Neuronal stem cell (in vitro differentiated cells): ENCODE results near the gene VIL1.
A peak's percentile ranks its signal among the peaks of the same experiment; 100 is the strongest.

Experiments used
- DNase-seq: peaks from one replicate; pipeline ENCODE4 v3.0.0-alpha.2; 2013; ENCODE audit warnings: low spot score
- H2AFZ ChIP-seq: one replicate; pipeline ENCODE4 v1.6.1; 2013; ENCODE audit warnings: mild to moderate bottlenecking, low read length, inconsistent platforms
- H2AK5ac ChIP-seq: 2 replicates; pipeline ENCODE4 v1.6.1; 2013; ENCODE audit warnings: low read depth, mild to moderate bottlenecking, inconsistent platforms, low read length, moderate library complexity, mixed read lengths
- H2BK120ac ChIP-seq: 2 replicates; pipeline ENCODE4 v1.6.1; 2013; ENCODE audit warnings: low read depth, mild to moderate bottlenecking, inconsistent platforms, low read length, moderate library complexity, mixed read lengths
- H2BK12ac ChIP-seq: one replicate; pipeline ENCODE4 v1.6.1; 2013; ENCODE audit warnings: low read length, inconsistent platforms
- H2BK15ac ChIP-seq: 2 replicates; pipeline ENCODE4 v1.6.1; 2013; ENCODE audit warnings: mild to moderate bottlenecking, low read length, inconsistent platforms, mixed read lengths
- H2BK5ac ChIP-seq: one replicate; pipeline ENCODE4 v1.6.1; 2013; ENCODE audit warnings: inconsistent platforms, mild to moderate bottlenecking, low read length, moderate library complexity
- H3K14ac ChIP-seq: one replicate; pipeline ENCODE4 v1.6.1; 2013; ENCODE audit warnings: low read length, inconsistent platforms
- H3K18ac ChIP-seq: 2 replicates; pipeline ENCODE4 v1.6.1; 2013; ENCODE audit warnings: low read length, inconsistent platforms
- H3K23ac ChIP-seq: 2 replicates; pipeline ENCODE4 v1.6.1; 2013; ENCODE audit warnings: low read depth, mild to moderate bottlenecking, mixed read lengths, low read length, inconsistent platforms; ENCODE audit not compliant: poor library complexity
- H3K27ac ChIP-seq: replicated peaks from 3 replicates; pipeline ENCODE4 v1.5.1; 2013; ENCODE audit warnings: low read length, inconsistent platforms
- H3K27me3 ChIP-seq, 3 experiments: 2 replicates each; pipeline ENCODE4 v1.6.1; 2013; ENCODE audit warnings: low read length in 3 of 3, mild to moderate bottlenecking in 2 of 3, inconsistent platforms in 1 of 3, low read depth in 1 of 3, mixed read lengths in 1 of 3, moderate library complexity in 1 of 3; ENCODE audit not compliant: control insufficient read depth in 3 of 3, insufficient read depth in 3 of 3
- H3K36me3 ChIP-seq, 2 donors: replicated peaks in 1 of 2; 2 replicates each; pipeline ENCODE4 v1.6.1; 2013; ENCODE audit warnings: low read length in 2 of 2; ENCODE audit not compliant: control insufficient read depth in 2 of 2, insufficient read depth in 2 of 2
- H3K4ac ChIP-seq: 2 replicates; pipeline ENCODE4 v1.6.1; 2013; ENCODE audit warnings: inconsistent platforms, mild to moderate bottlenecking, low read length, moderate library complexity
- H3K4me1 ChIP-seq, 2 donors: 1 replicate in 1 of 2; 2 replicates in 1 of 2; pipeline ENCODE4 v1.6.1; 2013; ENCODE audit warnings: low read length in 2 of 2, low read depth in 1 of 2; ENCODE audit not compliant: control insufficient read depth in 2 of 2, insufficient read depth in 1 of 2
- H3K4me2 ChIP-seq: one replicate; pipeline ENCODE4 v1.6.1; 2013; ENCODE audit warnings: mild to moderate bottlenecking, low read length, inconsistent platforms; ENCODE audit not compliant: insufficient read depth, poor library complexity, severe bottlenecking
- H3K4me3 ChIP-seq, 2 donors: 2 replicates each; pipeline ENCODE4 v1.5.1; 2013; ENCODE audit warnings: low read length in 2 of 2, mild to moderate bottlenecking in 2 of 2, inconsistent platforms in 1 of 2, moderate library complexity in 1 of 2
- H3K79me1 ChIP-seq: one replicate; pipeline ENCODE4 v1.6.1; 2013; ENCODE audit warnings: low read depth, mild to moderate bottlenecking, inconsistent platforms, low read length, moderate library complexity
- H3K9ac ChIP-seq: one replicate; pipeline ENCODE4 v1.6.1; 2013; ENCODE audit warnings: mild to moderate bottlenecking, low read depth, low read length, inconsistent platforms; ENCODE audit not compliant: poor library complexity
- H3K9me3 ChIP-seq, 2 donors: replicated peaks in 1 of 2; 2 replicates each; pipeline versions ENCODE3 to v1.6.1; 2013; ENCODE audit warnings: low read length in 2 of 2, mild to moderate bottlenecking in 2 of 2, inconsistent platforms in 1 of 2, low read depth in 1 of 2, mixed read lengths in 1 of 2, moderate library complexity in 1 of 2; ENCODE audit not compliant: control insufficient read depth in 2 of 2, insufficient read depth in 1 of 2
- H4K8ac ChIP-seq: one replicate; pipeline ENCODE4 v1.6.1; 2013; ENCODE audit warnings: low read depth, mild to moderate bottlenecking, inconsistent platforms, low read length, moderate library complexity
- H4K91ac ChIP-seq: one replicate; pipeline ENCODE4 v1.6.1; 2013; ENCODE audit warnings: low read length, low read depth, mild to moderate bottlenecking, inconsistent platforms; ENCODE audit not compliant: poor library complexity
- WGBS, 2 donors: extraction: QIAGEN DNeasy Blood & Tissue Kit; methylation state at CpG; one replicate each; pipeline ENCODE4 v1.1.7; 2013; ENCODE audit warnings: missing lambda C conversion rate in 2 of 2, mixed read lengths in 1 of 2; ENCODE audit not compliant: insufficient read length in 2 of 2, insufficient replicate concordance in 1 of 2; ENCODE audit errors: extremely low coverage in 2 of 2; 5-methylcytosine and 5-hydroxymethylcytosine counted together

VIL1 gene

GRCh38 chr2:218425531-218425930 is 6.6 kb downstream of the VIL1 start:
- no peak overlapping the region for H3K4ac ChIP-seq
- peaks cover 0 to 4% of the 10 kb centered on the region in 2 donors for H3K4me1 ChIP-seq
- H3K27me3 ChIP-seq: peaks cover 0 to 15% (median 2%) of the 10 kb centered on the region in 3 experiments
- DNase-seq: no peak
- no peak overlapping the region for H3K27ac ChIP-seq
- H3K23ac ChIP-seq: no peak overlapping the region
- peaks cover 0 to 2% of the 10 kb centered on the region in 2 donors for H3K9me3 ChIP-seq
- peak overlapping the region; percentile 65 for H4K8ac ChIP-seq
- H3K9ac ChIP-seq: no peak overlapping the region
- peak overlapping the region; percentile 64 for H2BK15ac ChIP-seq
- no peak overlapping the region for H3K4me2 ChIP-seq
- WGBS, 2 donors: no CpG with 5 or more reads among the region's 10 CpGs
- H2AK5ac ChIP-seq: no peak overlapping the region
- peaks cover 4% of the 10 kb centered on the region for H3K79me1 ChIP-seq
- no peak overlapping the region for H2AFZ ChIP-seq
- H3K18ac ChIP-seq: peak overlapping the region; percentile 57
- H2BK120ac ChIP-seq: no peak overlapping the region
- no peaks in the 10 kb centered on the region for H3K36me3 ChIP-seq
- H3K4me3 ChIP-seq: no peak overlapping the region
- no peak overlapping the region for H4K91ac ChIP-seq
- no peak overlapping the region for H3K14ac ChIP-seq
- H2BK12ac ChIP-seq: no peak overlapping the region
- no peak overlapping the region for H2BK5ac ChIP-seq

DNA sequence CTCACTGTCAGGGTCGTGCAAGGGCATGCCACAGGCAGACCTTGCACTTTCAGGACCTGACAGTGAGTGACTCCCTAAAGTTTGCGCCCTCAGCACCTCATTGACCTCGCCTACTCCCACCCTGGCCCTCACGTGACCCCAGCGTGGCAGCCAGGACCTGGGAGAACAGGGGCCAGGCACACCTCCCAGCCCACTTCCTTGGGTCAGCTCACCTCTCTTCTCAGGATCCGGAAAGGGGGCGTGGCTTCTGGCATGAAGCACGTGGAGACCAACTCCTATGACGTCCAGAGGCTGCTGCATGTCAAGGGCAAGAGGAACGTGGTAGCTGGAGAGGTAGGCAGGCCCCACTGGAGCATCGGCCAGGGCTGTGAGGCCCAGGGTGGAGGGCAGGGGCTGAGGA is 8.8 kb downstream of the VIL1 start:
- DNase-seq: no peak
- peaks cover 0 to 25% (median 2%) of the 10 kb centered on the region in 3 experiments for H3K27me3 ChIP-seq
- H3K27ac ChIP-seq: no peak overlapping the region
- no peak overlapping the region for H2AK5ac ChIP-seq
- peak overlapping the region in 1 of 2 donors; percentile 6 for H3K4me3 ChIP-seq
- peak overlapping the region; percentile 48 for H3K18ac ChIP-seq
- no peak overlapping the region for H4K8ac ChIP-seq
- no peak overlapping the region for H3K9ac ChIP-seq
- H3K36me3 ChIP-seq: no peaks in the 10 kb centered on the region
- H3K23ac ChIP-seq: peak overlapping the region; percentile 89
- peaks cover 0 to 2% of the 10 kb centered on the region in 2 donors for H3K9me3 ChIP-seq
- peaks cover 0 to 4% of the 10 kb centered on the region in 2 donors for H3K4me1 ChIP-seq
- no CpG with 5 or more reads among the region's 11 CpGs for WGBS, 2 donors
- no peak overlapping the region for H2AFZ ChIP-seq
- H3K79me1 ChIP-seq: peaks cover 4% of the 10 kb centered on the region
- no peak overlapping the region for H2BK12ac ChIP-seq
- no peak overlapping the region for H2BK120ac ChIP-seq
- no peak overlapping the region for H3K4me2 ChIP-seq
- H3K4ac ChIP-seq: no peak overlapping the region
- peak overlapping the region; percentile 82 for H3K14ac ChIP-seq
- H4K91ac ChIP-seq: no peak overlapping the region
- peak overlapping the region; percentile 83 for H2BK15ac ChIP-seq
- no peak overlapping the region for H2BK5ac ChIP-seq

GRCh38 chr2:218428846-218429558 is 10.1 kb downstream of the VIL1 start:
- peak overlapping the region; percentile 71 for H3K14ac ChIP-seq
- no peak overlapping the region for H2BK12ac ChIP-seq
- no peak overlapping the region for H3K27ac ChIP-seq
- no peak overlapping the region for H3K18ac ChIP-seq
- peak overlapping the region; percentile 68 for H3K23ac ChIP-seq
- no CpG with 5 or more reads among the region's 24 CpGs for WGBS, 2 donors
- no peak overlapping the region for H2BK5ac ChIP-seq
- H3K9me3 ChIP-seq: peaks cover 0 to 2% of the 10 kb centered on the region in 2 donors
- DNase-seq: no peak
- no peak overlapping the region for H3K4me2 ChIP-seq
- H2AFZ ChIP-seq: no peak overlapping the region
- H3K27me3 ChIP-seq: peaks cover 0 to 25% (median 0%) of the 10 kb centered on the region in 3 experiments
- H3K4me3 ChIP-seq: no peak overlapping the region
- no peak overlapping the region for H4K91ac ChIP-seq
- no peak overlapping the region for H4K8ac ChIP-seq
- H3K4ac ChIP-seq: no peak overlapping the region
- no peak overlapping the region for H2BK120ac ChIP-seq
- H2AK5ac ChIP-seq: no peak overlapping the region
- no peak overlapping the region for H2BK15ac ChIP-seq
- no peaks in the 10 kb centered on the region for H3K4me1 ChIP-seq
- H3K79me1 ChIP-seq: peaks cover 4% of the 10 kb centered on the region
- H3K36me3 ChIP-seq: no peaks in the 10 kb centered on the region
- H3K9ac ChIP-seq: no peak overlapping the region

DNA sequence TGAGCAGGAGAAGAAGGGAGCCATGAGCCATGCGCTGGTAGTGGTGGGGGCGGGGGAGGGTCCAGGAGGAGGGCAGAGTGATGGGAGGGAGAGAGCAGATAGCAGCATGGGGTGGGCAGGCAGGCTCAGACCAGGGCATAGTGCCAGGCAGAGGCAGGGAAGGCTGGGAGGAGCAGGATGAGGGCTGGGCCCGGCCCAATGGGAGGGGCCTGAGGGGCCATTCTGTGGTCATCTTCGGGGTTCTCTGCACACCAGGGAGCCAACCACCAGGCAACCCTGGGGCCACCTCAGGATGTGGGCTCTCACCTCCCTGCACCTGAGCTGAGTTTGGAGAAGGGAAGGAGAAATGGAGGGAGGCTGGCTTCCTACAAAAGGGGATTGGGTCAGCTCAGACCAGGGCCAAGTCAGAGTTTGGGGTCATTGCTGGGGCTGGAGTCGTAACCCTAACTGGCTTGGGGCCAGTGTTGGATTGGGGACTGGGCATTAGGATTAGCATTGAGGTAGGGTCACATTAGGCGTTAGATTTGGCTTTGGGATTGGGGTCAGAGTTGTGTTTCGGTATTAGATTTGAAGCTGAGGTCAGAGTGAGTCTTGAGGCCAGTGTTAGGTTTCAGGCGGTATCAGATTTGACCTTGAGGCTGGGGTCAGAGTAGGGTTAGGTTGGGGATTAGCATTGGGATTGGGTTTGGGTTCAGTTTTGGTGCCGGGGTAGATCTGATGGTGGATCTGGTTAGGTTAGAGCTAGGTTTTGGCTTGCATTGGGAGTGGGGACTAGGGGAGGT is 11.2 kb downstream of the VIL1 start:
- no peak overlapping the region for H2AK5ac ChIP-seq
- WGBS, 2 donors: no CpG with 5 or more reads among the region's 9 CpGs

More for the DNA sequence above, 11.2 kb downstream of the VIL1 start:
- Histone ChIP-seq H3K27me3 (peaks cover 0 to 25% (median 0%) of the 10 kb centered on the region in 3 experiments), H4K91ac (no peak overlapping the region), H2BK12ac (no peak overlapping the region), H3K36me3 (no peaks in the 10 kb centered on the region), H3K4me2 (no peak overlapping the region), H3K14ac (no peak overlapping the region), H2AFZ (no peak overlapping the region), H3K27ac (no peak overlapping the region), H3K9ac (no peak overlapping the region), H3K9me3 (peaks cover 0 to 2% of the 10 kb centered on the region in 2 donors), H2BK120ac (no peak overlapping the region), H3K4ac (no peak overlapping the region), H3K79me1 (peaks cover 4% of the 10 kb centered on the region), H3K18ac (no peak overlapping the region), H2BK5ac (no peak overlapping the region), H2BK15ac (no peak overlapping the region), H3K4me1 (peaks cover 0 to 5% of the 10 kb centered on the region in 2 donors), H3K23ac (no peak overlapping the region), H3K4me3 (no peak overlapping the region), H4K8ac (no peak overlapping the region)
- no peak for DNase-seq
